ENCODE data around the gene RASIP1.
"Not testable (repeated sequence)": the region's sequence is repeated elsewhere in the genome, so short reads cannot be mapped to it uniquely, and the experiment has no call there.

Gene RASIP1

GRCh38 chr19:48735031-48735615, 5.3 kb downstream of the RASIP1 start:
- no peak for DNase-seq (ENCODE audit: low read depth in 3 of 3)

- DNase-seq (ENCODE audit: low read depth in 3 of 3): no peak
These were observed 5.8 kb downstream of the RASIP1 start for GRCh38 chr19:48734625-48735024.

GRCh38 chr19:48731452-48731851, 9.0 kb downstream of the RASIP1 start:
- no peak for DNase-seq (ENCODE audit: low read depth in 3 of 3)

- DNase-seq (ENCODE audit: low read depth in 3 of 3): no peak
These were observed 11.3 kb downstream of the RASIP1 start for GRCh38 chr19:48728911-48729664.

- DNase-seq (ENCODE audit: low read depth in 3 of 3): no peak
These were observed 13.9 kb downstream of the RASIP1 start for GRCh38 chr19:48726556-48726955.

- no peak for DNase-seq (ENCODE audit: low read depth in 3 of 3)
These were observed 15.3 kb downstream of the RASIP1 start for GRCh38 chr19:48724796-48725753.

GRCh38 chr19:48722196-48722708, 18.2 kb downstream of the RASIP1 start:
- no peak for DNase-seq (ENCODE audit: low read depth in 3 of 3)

GRCh38 chr19:48720613-48721296, 19.7 kb downstream of the RASIP1 start:
- DNase-seq (ENCODE audit: low read depth in 3 of 3): peak; percentile 74 to 80 (median 76)

- no peak for DNase-seq (ENCODE audit: low read depth in 3 of 3)
These were observed 20.2 kb downstream of the RASIP1 start for GRCh38 chr19:48720251-48720612.

- no peak for DNase-seq (ENCODE audit: low read depth in 3 of 3)
These were observed 20.9 kb downstream of the RASIP1 start, which contains the start of gene MAMSTR for GRCh38 chr19:48719263-48720171. Gene MAMSTR, minus strand, starts transcription at chr19:48719725. Its CDS starts 694 bp downstream, at chr19:48719031.

GRCh38 chr19:48718711-48719231, 21.6 kb downstream of the RASIP1 start:
- no peak for DNase-seq (ENCODE audit: low read depth in 3 of 3)

- DNase-seq (ENCODE audit: low read depth in 3 of 3): not testable (repeated sequence)
These were observed 22.3 kb downstream of the RASIP1 start for GRCh38 chr19:48718106-48718505.

GRCh38 chr19:48716562-48717291, 23.7 kb downstream of the RASIP1 start:
- no peak for DNase-seq (ENCODE audit: low read depth in 3 of 3)

GRCh38 chr19:48715681-48716171, 24.7 kb downstream of the RASIP1 start:
- no peak for DNase-seq (ENCODE audit: low read depth in 3 of 3)

- no peak for DNase-seq (ENCODE audit: low read depth in 3 of 3)
These were observed 25.4 kb downstream of the RASIP1 start for GRCh38 chr19:48714759-48715675.

- peak; percentile 89 to 97 (median 95) for DNase-seq (ENCODE audit: low read depth in 3 of 3)
These were observed 26.3 kb downstream of the RASIP1 start for GRCh38 chr19:48713864-48714755.
